Parathyroid adenoma (tissue), 2 donors: ENCODE measurements around the gene FBXL17.

Experiments
- H2AFZ ChIP-seq: fragments of 300-600 bp; sonication (generic); one replicate; pipeline ENCODE4 v1.7.0; 2017; ENCODE audit warnings: antibody characterized with exemption, mild to moderate bottlenecking
- H3K27ac ChIP-seq: fragments of 300-600 bp; sonication (generic); one replicate; pipeline ENCODE4 v1.7.0; 2017
- H3K27me3 ChIP-seq: fragments of 300-600 bp; sonication (generic); one replicate; pipeline ENCODE4 v1.7.0; 2017; ENCODE audit warnings: low read length; ENCODE audit not compliant: control insufficient read depth, insufficient read depth
- H3K36me3 ChIP-seq: fragments of 300-600 bp; sonication (generic); one replicate; pipeline ENCODE4 v1.7.0; 2017; ENCODE audit warnings: low read length; ENCODE audit not compliant: control insufficient read depth, insufficient read depth
- H3K4me1 ChIP-seq: fragments of 300-600 bp; sonication (generic); one replicate; pipeline ENCODE4 v1.7.0; 2017; ENCODE audit warnings: control low read depth
- H3K4me2 ChIP-seq: fragments of 300-600 bp; sonication (generic); one replicate; pipeline ENCODE4 v1.7.0; 2017; ENCODE audit warnings: low read length
- H3K4me3 ChIP-seq: fragments of 300-600 bp; sonication (generic); one replicate; pipeline ENCODE4 v1.7.0; 2017; ENCODE audit warnings: low read depth, low read length
- H3K79me2 ChIP-seq: fragments of 300-600 bp; sonication (generic); one replicate; pipeline ENCODE4 v1.7.0; 2017; ENCODE audit warnings: control low read depth
- H3K9ac ChIP-seq: fragments of 300-600 bp; sonication (generic); one replicate; pipeline ENCODE4 v1.7.0; 2017; ENCODE audit warnings: mild to moderate bottlenecking
- H3K9me3 ChIP-seq: fragments of 300-600 bp; sonication (generic); one replicate; pipeline ENCODE4 v1.7.0; 2017; ENCODE audit warnings: low read length; ENCODE audit not compliant: control insufficient read depth
- TF ChIP-seq, protein P1 (sequence below): fragments of 300-600 bp; sonication (generic); IDR thresholded peaks from one replicate; pipeline ENCODE4 v1.7.0; 2017; ENCODE audit warnings: antibody characterized with exemption, mild to moderate bottlenecking
- donor health status: primary hyperparathyroidism.

Gene FBXL17

GRCh38 chr5:108233617-108234155, 148.2 kb downstream of the FBXL17 start:
- no peaks in the 10 kb centered on the region for H3K79me2 ChIP-seq
- no peaks in the 10 kb centered on the region for H3K9me3 ChIP-seq
- H3K36me3 ChIP-seq: no peaks in the 10 kb centered on the region
- TF ChIP-seq, protein P1, sequence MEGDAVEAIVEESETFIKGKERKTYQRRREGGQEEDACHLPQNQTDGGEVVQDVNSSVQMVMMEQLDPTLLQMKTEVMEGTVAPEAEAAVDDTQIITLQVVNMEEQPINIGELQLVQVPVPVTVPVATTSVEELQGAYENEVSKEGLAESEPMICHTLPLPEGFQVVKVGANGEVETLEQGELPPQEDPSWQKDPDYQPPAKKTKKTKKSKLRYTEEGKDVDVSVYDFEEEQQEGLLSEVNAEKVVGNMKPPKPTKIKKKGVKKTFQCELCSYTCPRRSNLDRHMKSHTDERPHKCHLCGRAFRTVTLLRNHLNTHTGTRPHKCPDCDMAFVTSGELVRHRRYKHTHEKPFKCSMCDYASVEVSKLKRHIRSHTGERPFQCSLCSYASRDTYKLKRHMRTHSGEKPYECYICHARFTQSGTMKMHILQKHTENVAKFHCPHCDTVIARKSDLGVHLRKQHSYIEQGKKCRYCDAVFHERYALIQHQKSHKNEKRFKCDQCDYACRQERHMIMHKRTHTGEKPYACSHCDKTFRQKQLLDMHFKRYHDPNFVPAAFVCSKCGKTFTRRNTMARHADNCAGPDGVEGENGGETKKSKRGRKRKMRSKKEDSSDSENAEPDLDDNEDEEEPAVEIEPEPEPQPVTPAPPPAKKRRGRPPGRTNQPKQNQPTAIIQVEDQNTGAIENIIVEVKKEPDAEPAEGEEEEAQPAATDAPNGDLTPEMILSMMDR: no peak
- no peaks in the 10 kb centered on the region for H3K27me3 ChIP-seq
- H2AFZ ChIP-seq: no peak overlapping the region
- no peak overlapping the region for H3K4me2 ChIP-seq
- H3K9ac ChIP-seq: no peak overlapping the region
- H3K27ac ChIP-seq: no peak overlapping the region
- no peak overlapping the region for H3K4me3 ChIP-seq
- no peaks in the 10 kb centered on the region for H3K4me1 ChIP-seq

DNA sequence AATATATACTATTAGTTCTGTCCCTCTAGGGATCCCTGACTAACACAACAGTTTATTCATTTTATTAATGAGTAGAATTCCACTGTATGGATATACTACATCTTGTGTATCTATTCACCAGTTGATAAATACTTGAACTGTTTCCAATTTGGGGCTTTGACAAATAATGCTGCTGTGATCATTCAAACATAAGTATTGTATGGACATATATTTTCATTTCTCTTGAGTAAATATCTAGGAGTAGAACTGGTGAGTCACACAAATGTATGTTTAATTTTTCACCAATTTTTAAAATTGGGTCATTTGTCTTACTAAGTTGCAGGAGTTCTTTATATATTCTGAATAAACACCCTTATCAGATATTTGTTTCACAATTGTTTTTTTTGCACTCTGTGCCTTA, 149.1 kb downstream of the FBXL17 start:
- Histone ChIP-seq H2AFZ (no peak overlapping the region), H3K4me1 (no peaks in the 10 kb centered on the region), H3K27ac (no peak overlapping the region), H3K9ac (no peak overlapping the region), H3K36me3 (no peaks in the 10 kb centered on the region), H3K79me2 (no peaks in the 10 kb centered on the region), H3K9me3 (no peaks in the 10 kb centered on the region), H3K27me3 (no peaks in the 10 kb centered on the region), H3K4me3 (no peak overlapping the region), H3K4me2 (no peak overlapping the region)
- TF ChIP-seq, protein P1: no peak

DNA sequence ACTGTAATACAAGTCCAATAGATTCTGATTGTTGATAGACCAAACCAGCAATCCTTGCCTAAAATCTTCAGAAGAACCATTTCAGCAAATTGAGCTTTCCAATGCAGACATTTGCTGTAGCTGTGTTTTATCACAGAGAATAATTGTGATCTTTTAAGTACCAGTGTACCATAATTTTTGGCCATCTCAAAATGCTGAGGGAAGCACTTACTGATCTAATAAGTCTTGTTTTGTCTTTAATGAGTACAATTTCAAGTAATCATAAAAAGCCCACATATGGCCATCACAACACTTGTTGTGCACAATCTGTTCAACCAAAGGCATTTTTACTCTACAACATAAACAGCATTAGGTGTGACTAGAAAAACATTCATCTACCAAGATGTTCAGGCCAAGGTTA, 159.9 kb downstream of the FBXL17 start:
- Histone ChIP-seq H2AFZ (no peak overlapping the region), H3K27me3 (no peaks in the 10 kb centered on the region), H3K4me3 (no peak overlapping the region), H3K4me1 (no peaks in the 10 kb centered on the region), H3K9me3 (no peaks in the 10 kb centered on the region), H3K36me3 (no peaks in the 10 kb centered on the region), H3K27ac (no peak overlapping the region), H3K4me2 (no peak overlapping the region), H3K79me2 (no peaks in the 10 kb centered on the region), H3K9ac (no peak overlapping the region)
- TF ChIP-seq, protein P1: no peak

- Histone ChIP-seq H3K9me3 (no peaks in the 10 kb centered on the region), H3K9ac (no peak overlapping the region), H3K36me3 (no peaks in the 10 kb centered on the region), H3K27me3 (no peaks in the 10 kb centered on the region), H3K4me3 (no peak overlapping the region), H2AFZ (no peak overlapping the region), H3K4me2 (no peak overlapping the region), H3K79me2 (no peaks in the 10 kb centered on the region), H3K4me1 (no peaks in the 10 kb centered on the region), H3K27ac (no peak overlapping the region)
- TF ChIP-seq, protein P1: no peak
These were observed 161.1 kb downstream of the FBXL17 start for GRCh38 chr5:108220834-108221233.

GRCh38 chr5:108216890-108217289, 165.0 kb downstream of the FBXL17 start:
- H3K36me3 ChIP-seq: no peaks in the 10 kb centered on the region
- TF ChIP-seq, protein P1: no peak
- H2AFZ ChIP-seq: no peak overlapping the region
- no peaks in the 10 kb centered on the region for H3K79me2 ChIP-seq
- H3K9ac ChIP-seq: no peak overlapping the region
- H3K9me3 ChIP-seq: no peaks in the 10 kb centered on the region
- no peak overlapping the region for H3K27ac ChIP-seq
- no peak overlapping the region for H3K4me2 ChIP-seq
- H3K4me1 ChIP-seq: no peaks in the 10 kb centered on the region
- no peaks in the 10 kb centered on the region for H3K27me3 ChIP-seq
- no peak overlapping the region for H3K4me3 ChIP-seq
